Endometrial microvascular endothelial cells (primary cell): ENCODE results near the gene TPGS1. TPM values are rescaled to one million over a fixed set of nuclear protein-coding genes. Genes with fewer than 3 reads are reported as not detected.

Experiments used
- in situ Hi-C: cut with HindIII; loops from 2 replicates; pipeline ENCODE4 v1.10.0; 2017; ENCODE audit warnings: low sequenced_read_pairs, low pct_unique_long_range_greater_than_20kb; ENCODE audit errors: inconsistent ontology term
- total RNA-seq: library from RNA; depleted of rRNA; stranded (reverse); fragments of >200 nt; gene quantifications from one replicate; pipeline ENCODE4 v1.2.3, GENCODE V29; 2015; ENCODE audit errors: inconsistent ontology term

Gene TPGS1, protein sequence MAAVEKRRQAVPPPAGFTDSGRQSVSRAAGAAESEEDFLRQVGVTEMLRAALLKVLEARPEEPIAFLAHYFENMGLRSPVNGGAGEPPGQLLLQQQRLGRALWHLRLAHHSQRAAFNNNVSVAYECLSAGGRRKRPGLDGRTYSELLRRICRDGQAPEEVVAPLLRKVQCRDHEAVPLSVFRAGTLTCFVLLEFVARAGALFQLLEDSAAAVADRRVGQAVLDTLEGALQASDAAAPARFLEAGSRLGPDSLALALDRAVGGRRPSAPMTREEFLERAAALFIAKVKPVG
- 17.6 TPM for total RNA-seq

DNA sequence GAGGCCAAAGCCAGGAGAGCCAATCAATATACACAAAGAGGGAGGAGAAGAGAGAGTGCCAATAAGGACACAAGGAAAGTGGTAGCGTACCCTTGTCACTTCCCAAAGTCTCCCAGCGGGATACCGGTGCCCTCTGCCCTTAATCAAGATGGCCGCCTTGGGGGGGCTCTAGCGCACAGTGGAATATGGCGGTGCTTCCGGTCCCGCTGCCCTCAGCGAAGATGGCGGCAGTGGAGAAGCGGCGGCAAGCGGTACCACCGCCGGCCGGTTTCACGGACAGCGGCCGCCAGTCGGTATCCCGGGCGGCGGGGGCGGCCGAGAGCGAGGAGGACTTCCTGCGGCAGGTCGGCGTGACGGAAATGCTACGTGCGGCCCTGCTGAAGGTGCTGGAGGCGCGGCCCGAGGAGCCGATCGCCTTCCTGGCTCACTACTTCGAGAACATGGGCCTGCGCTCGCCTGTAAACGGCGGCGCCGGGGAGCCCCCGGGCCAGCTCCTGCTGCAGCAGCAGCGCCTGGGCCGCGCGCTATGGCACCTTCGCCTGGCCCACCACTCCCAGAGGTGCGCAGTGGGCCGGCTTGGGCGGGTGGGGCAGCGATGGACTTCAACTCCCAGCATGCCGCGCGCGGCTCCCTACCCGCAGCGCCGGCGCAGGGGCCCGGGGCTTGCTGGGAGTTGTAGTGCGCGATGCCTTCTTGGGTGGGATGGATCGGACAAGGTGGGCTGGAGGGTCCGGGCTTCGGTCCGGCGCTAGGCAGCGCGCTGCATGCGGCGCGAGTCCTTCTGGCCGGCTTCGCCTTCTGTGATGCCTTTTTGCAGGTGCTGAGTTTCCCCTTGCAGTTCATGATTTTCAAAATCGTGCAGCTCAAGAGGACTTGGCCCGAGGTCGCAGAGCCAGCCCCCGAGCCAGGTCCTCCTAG is at the start of gene TPGS1:
Gene TPGS1, plus strand, starts transcription at position 212 of the 918 bp plus-strand sequence. Its CDS starts 10 bp downstream, at position 222.
- in situ Hi-C loops = no loop called here

DNA sequence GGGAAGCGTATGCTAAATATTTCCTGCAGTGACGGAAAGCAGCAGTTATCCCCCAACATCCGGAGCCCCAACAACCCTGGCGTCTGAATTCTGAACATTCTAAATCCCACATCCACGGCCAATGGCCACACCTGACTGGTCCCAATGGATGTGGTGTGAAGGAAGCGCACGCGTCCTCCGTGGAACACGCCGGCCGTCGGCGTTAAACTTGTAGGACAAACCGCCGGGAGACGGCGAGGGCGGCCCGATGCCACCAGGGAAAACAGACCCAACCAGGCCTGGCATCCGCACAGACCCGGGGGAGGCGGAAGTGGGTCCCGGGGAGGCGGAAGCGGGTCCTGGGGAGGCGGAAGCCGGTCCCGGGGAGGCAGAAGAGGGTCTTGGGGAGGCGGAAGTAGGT is 49.7 kb upstream of the TPGS1 start:
- in situ Hi-C loops = no loop called here

DNA sequence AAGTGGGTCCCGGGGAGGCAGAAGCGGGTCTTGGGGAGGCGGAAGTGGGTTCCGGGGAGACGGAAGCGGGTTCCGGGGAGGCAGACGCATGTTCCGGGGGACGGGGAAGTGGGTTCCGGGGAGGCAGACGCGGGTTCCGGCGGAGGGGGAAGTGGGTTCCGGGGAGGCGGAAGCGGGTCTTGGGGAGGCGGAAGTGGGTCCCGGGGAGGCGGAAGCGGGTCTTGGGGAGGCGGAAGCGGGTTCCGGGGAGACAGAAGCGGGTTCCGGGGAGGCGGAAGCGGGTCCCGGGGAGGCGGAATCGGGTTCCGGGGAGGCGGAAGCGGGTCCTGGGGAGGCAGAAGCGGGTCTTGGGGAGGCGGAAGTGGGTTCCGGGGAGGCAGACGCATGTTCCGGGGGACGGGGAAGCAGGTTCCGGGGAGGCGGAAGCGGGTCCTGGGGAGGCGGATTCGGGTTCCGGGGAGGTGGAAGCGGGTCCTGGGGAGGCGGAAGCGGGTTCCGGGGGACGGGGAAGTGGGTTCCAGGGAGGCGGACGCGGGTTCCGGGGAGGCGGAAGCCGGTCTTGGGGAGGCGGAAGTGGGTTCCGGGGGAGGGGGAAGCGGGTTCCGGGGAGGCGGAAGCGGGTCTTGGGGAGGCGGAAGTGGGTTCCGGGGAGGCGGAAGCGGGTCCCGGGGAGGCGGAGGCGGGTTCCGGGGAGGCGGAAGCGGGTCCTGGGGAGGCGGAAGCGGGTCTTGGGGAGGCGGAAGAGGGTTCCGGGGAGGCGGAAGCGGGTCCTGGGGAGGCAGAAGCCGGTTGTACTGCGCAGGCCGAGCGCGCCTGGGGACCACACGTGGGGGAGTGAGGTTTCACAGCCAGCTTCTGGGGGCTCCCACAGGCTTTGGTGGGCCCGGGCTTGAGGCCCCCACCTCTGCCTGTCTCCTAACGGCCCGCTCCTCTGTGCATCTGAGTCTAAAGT is 48.9 kb upstream of the TPGS1 start:
- in situ Hi-C loops = no loop called here

DNA sequence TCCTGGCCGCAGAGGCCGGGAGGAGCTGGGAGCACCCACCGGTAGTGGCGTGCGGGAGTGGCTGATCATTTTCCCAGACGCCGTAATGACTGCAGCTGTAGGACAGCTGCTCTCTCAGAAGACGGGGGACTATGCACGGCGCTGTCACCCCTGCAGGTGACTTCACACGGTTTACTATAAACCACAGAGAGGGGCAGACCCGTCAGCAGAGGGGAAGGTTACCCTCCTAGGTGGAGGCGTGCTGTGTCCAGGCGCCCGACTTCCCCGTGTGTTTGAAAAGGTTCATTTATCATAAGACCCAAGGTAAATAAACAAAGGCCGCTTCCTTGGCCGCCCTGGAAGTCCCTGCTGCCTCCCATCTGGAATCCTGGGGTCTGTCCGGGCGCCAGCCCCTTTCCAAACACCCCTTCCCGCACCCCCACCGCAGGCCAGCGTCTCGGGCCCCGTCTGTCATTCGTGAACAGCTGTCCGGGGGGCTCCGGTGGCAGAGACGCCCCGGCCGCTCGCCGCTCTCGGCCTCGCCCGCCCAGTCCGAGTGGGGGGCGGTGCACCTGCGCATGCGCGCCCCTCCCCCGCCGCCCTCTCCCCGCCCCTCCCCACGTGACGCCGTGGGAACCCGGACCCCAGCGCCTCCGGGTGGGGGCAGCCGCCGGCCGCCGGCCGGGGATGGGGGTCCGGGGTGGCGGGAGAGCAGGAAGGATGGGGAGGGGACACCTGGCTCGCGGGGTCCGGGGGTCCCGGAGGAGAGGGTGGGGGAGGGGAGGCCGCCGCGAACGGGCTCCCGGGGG is 47.4 kb upstream of the TPGS1 start:
- in situ Hi-C loops = no loop called here

DNA sequence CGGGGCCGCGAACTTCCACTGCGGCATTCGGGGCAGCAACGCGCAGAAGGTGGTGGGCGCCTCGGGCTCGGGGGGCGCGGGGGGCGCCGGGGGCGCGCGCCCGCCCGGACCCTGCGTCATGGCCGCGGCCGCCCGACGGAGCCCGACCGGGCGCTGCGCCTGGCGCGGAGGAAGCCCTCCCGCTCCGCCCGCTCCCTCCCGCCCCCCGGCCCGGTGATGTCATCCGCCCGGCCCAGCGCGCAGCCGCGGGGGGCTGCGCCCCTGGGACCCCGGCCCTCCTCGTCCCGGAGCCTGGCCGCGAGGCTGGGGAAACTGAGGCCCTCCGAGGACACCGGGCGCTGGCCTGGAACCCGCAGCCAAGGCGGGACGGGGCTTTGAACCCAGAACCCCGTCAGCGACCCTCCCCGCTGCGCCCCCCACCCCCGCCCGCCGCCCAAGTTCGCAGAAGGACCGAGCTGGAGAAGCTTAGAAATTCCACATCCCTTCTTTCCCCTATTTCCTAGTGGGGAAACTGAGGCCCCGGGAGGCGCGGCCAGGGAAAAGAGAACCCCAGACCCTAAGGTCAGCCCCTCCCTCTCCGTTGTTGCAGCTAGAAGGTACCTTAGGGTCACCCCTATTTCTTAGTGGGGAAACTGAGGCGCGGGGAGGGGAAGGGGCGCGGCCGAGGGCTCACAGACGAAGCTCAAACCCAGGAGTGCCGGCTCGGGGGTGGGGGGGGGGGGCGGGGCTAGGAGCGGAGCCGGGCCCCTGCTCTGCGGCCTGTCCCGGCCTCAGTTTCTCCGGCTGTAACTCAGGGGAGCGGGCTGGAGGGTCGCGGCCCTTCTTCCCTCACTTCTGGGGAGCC is 46.2 kb upstream of the TPGS1 start, which contains the start of gene SHC2:
Gene SHC2, minus strand, starts transcription at position 157 of the 844 bp plus-strand sequence. Its CDS starts 37 bp downstream, at position 120.
- in situ Hi-C loops = no loop called here

DNA sequence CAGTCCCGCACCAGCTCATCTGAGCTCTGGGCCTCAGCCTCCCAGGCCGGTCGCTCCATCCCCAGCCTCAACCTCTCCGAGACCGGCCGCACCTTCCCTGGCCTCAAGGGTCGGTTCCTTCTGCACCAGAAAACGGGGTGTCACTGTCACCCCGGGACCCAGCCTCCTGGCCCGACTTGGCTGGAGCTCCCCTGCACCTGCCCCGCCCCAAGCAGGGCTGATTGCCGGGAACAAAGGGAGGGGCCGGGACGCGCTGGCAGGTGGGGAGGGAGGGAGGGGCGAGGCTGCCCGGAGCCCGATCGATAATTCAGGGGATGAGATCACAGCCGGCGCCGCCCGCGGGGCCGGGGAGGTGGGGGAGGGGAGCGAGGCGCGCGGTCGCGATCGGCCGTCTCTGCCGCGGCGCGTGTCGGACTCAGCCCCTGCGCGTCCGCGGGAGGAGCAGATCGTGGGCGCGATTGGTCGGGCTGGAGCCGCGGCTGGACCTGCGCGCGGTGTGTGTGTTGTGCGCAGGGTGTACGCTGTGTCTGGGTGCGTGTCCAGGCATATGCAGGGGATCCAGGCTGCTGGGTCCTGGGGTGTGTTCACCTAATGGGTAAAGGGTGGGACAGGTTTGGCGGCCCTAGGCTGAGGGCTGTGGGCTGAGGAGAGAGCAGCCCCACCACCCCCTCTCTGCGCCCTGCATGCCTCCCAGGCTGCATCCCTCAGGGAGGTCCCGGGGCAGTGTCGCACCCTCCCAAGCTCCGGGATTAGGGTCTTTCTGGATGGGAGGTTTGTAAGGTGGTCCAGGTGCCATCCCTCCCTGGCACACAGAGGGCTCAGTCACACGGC is 45.4 kb upstream of the TPGS1 start:
- in situ Hi-C loops = no loop called here

DNA sequence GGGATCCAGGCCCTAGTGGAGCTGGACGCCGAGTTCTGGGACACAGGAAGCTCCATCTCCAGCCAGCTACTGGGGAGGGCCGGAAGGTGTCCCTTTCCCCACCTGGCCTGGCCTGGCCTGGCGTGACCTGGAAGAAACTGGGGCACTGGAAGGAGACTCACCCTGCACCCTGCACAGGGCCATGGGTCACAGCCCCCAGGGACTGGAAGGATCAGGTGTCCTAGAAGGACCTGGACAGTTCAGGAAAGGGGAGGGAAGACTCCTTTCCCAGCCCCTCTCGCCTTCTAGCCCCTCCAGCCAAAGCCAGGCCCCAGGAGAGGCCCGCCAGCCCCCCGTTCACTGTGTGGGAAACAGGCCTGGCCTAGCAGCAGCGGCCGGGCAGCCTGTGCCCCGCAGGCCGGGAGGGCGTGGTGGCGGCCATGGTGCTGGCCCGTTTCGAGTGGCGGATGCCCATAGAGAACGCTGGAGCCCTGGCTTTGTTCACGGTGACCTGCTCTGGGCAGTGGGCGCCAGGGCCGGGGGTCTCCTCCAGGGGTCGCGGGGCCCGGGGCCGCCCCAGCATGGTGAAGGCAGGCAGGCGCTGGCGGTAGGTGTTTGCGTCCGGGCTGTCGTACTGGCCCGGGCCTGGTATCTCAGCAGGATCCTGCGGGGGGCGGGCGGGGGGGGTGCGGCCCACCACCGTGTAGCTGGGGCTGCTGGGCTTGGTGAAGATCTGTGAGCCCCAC is 43.7 kb upstream of the TPGS1 start:
- in situ Hi-C loops = no loop called here

DNA sequence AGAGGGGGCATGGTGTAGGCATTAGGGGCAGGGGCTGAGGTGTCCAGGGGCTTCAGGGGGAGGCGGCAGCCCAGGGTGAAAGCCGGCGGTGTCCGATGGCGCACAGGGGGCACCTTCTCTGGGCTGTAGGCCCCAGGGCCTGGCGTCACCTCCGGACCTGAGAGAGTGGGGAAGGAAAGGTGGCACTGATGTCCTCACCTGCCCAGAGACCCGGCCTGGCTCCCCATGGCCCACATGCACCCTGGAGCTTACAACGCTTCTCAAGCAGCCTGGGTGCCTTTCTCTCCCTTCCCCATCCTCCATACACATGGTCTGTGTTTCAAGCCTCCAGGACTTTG is 43.1 kb upstream of the TPGS1 start:
- in situ Hi-C loops = no loop called here

DNA sequence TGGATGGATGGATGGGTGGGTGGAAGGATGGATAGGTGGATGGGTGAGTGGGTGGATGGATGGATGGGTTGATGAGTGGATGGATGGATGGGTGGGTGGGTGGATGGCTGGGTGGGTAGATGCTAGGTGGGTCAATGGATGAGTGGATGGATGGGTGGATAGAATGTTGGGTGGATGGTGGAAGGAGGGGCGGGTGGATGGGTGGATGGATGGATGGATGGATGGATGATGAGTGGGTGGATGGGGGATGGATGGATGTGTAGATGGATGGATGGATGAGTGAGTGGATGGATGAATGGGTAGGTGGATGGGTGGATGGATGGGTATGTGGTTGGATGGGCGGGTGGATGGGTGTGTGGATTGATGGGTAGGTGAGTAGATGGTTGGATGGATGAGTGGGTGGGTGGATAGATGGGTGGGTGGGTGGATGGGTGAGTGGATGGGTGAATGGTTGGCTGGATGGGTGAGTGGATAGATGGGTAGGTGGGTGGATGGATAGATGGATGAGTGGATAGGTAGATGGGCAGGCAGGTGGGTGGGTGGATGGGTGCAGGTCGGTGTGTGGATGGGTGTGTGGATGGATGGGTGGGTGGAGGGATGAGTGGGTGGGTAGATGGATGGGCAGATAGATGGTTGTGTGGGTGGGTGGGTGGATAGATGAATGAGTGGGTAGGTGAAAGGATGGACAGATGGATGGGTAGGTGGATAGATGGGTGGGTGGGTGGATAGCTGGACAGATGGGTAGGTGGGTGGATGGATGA is 42.1 kb upstream of the TPGS1 start:
- in situ Hi-C loops = no loop called here

DNA sequence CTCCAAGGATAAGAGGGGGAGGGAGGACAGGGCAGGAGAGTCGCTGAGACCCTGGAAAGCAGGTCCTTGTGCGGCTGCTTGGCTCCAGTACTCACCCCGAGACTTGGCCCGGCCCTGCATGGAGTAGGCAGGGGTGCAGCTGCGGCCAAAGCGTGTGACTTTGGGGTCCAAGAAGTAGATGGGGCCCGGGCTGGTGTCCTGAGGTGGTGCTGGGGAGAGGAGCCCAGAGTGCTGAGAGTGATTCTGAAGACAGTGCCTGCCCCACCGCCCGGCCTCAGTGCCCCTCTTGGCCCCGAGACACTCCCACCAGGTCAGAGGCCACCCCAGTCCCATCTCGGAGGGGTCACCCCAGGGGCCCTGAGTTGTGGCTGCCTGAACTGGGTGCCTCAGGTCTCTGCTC is 39.7 kb upstream of the TPGS1 start:
- in situ Hi-C loops = no loop called here

DNA sequence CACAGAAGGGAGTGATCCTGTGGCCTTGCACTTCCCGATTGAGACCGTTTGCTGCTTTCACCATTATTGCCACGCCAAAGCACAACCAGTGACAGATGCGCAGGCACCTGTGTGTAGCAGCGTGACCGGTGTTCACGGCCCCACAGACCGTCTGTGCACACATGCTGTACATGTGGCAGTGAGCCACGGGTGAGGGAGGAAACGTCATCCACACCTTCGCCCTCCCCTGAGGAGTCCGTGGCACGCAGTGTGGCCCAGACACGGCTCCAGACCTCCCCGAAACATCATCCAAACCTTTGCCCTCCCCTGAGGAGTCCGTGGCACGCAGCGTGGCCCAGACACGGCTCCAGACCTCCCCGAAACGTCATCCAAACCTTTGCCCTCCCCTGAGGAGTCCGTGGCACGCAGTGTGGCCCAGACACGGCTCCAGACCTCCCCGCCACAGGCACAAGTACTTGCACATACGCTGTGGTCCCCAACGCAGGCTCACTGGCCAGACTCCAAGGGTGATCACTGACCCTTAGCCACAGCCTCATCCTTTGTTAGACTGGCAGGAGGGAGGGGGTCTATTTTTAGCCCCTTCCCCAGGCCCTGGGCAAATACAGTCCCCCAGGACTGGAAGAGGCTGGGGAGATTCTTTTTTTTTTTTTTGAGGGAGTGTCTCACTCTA is 38.6 kb upstream of the TPGS1 start:
- in situ Hi-C loops = no loop called here

DNA sequence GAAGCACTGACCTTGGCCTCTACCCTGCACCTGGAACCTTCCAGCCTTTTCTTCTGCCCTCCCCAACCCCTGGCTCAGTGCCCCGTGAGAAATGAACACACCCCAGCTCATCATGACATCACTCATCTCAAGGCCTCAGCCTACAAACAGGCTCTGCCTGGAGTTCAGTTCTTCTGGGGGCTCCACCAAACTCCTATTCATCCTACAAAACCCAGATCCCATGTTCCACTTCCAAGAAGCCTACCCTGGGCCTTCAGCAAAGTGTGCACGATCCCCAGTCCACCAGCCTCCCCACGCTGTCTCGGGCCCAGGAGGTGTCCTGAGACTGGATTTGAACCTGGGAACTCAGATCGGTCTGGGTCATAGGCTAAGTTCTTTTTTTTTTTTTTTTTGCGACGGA is 37.5 kb upstream of the TPGS1 start:
- in situ Hi-C loops = no loop called here

DNA sequence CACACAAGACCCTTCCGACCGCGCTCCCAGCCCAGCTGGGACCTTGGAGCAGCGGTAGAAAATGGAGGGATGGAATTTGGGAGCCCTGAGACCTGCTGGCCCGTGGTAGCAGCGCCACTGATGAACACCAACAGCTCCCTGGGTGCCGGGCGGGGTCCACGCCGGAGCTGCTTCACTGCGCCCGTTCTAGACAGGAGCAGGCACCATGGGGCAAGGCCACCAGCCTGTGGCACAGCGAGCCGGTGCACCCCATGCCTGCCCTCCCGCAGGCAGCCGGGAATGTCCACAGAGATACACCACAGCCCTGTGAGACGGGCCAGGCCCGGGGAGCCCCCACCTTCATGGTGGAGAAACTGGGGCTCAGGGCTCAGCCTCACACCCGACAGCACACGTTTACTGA is 36.6 kb upstream of the TPGS1 start:
- in situ Hi-C loops = no loop called here

DNA sequence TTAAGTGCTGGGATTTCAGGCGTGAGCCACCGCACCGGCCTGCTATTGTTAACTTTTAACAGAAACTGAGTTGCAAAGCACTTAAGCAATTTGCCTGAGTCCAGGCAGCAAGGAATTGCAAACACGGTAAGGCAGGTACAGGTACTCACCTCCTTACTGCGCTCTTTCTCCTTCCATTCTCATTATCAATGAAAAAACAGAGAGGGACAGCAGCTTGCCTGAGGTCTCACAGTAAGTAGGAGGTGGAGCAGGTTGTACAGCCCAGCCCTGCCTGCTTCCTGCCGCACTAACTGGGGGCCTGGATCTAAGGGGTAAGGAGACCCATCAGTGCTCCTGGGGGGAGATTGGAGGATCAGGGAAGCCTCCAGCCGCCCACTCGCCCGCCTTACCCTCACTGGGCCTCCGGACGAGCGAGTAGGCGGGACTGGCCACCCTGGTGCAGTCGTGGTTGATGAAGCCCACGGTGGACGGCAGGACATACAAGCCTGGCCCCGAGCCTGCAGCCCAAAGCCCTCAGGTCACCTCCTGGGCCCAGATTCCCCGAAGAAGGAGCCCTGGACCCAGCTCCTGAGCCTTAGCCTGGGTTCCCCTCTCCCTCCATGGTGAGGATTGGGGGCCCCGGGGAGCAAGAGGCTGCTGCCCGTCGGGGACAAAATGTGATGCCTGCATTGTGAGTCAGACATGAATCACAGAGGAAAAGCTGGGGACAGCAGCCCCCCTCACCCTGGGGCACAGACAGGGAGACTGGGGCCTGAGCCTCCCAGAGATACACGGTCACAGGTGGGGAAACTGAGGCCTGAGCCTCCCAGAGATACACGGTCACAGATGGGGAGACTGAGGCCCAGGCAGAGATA is 35.1 kb upstream of the TPGS1 start:
- in situ Hi-C loops = no loop called here
